GM19467 (cell line): ENCODE results near the gene KIAA0040.

Experiments
- ATAC-seq: cut with Tn5 transposase; IDR thresholded peaks from one replicate; pipeline ENCODE4 v1.9.1; 2021; ENCODE audit warnings: mild to moderate bottlenecking, moderate library complexity; ENCODE audit not compliant: unreplicated experiment

KIAA0040 gene

GRCh38 chr1:175203570-175204068, 11.0 kb upstream of the KIAA0040 start:
- ATAC-seq: no peak

GRCh38 chr1:175200678-175201521, 8.3 kb upstream of the KIAA0040 start:
- ATAC-seq: no peak

GRCh38 chr1:175198332-175198731, 5.8 kb upstream of the KIAA0040 start:
- ATAC-seq: no peak

GRCh38 chr1:175197531-175197930, 5.0 kb upstream of the KIAA0040 start:
- no peak for ATAC-seq

- no peak for ATAC-seq
Observed at GRCh38 chr1:175195798-175196197, 3.2 kb upstream of the KIAA0040 start.

GRCh38 chr1:175195281-175195680, 2.7 kb upstream of the KIAA0040 start:
- no peak for ATAC-seq

- ATAC-seq: no peak
Observed at GRCh38 chr1:175193527-175193910, 943 bp upstream of the KIAA0040 start.

- ATAC-seq: no peak
Observed at GRCh38 chr1:175192111-175192629, 406 bp downstream of the KIAA0040 start.

GRCh38 chr1:175191659-175192058, 917 bp downstream of the KIAA0040 start:
- ATAC-seq: no peak

- ATAC-seq: peak; percentile 54
Observed at GRCh38 chr1:175188936-175189335, 3.6 kb downstream of the KIAA0040 start.

- no peak for ATAC-seq
Observed at GRCh38 chr1:175186433-175187160, 6.0 kb downstream of the KIAA0040 start.

GRCh38 chr1:175185903-175186302, 6.7 kb downstream of the KIAA0040 start:
- no peak for ATAC-seq

- no peak for ATAC-seq
Observed at GRCh38 chr1:175183586-175183985, 9.0 kb downstream of the KIAA0040 start.

GRCh38 chr1:175182201-175182746, 10.3 kb downstream of the KIAA0040 start:
- no peak for ATAC-seq

- no peak for ATAC-seq
Observed at GRCh38 chr1:175179837-175180590, 12.6 kb downstream of the KIAA0040 start.

- no peak for ATAC-seq
Observed at GRCh38 chr1:175178456-175178855, 14.1 kb downstream of the KIAA0040 start.

- ATAC-seq: no peak
Observed at GRCh38 chr1:175178056-175178455, 14.5 kb downstream of the KIAA0040 start.

- ATAC-seq: no peak
Observed at GRCh38 chr1:175176246-175176645, 16.3 kb downstream of the KIAA0040 start.

- ATAC-seq: peak; percentile 68
Observed at GRCh38 chr1:175174309-175175102, 18.1 kb downstream of the KIAA0040 start.

GRCh38 chr1:175173531-175173930, 19.0 kb downstream of the KIAA0040 start:
- no peak for ATAC-seq
